ENCODE measurements around the gene EFCAB14. TPM values are rescaled to one million over a fixed set of nuclear protein-coding genes. Genes with fewer than 3 reads are reported as not detected.

EFCAB14 gene
- total and polyA plus RNA-seq, 9 of the 15 experiments (the other 6 are each of a cell fraction or from before 2014, with no cell fraction given): 7.3 to 49.0 (median 37.3) TPM

DNA sequence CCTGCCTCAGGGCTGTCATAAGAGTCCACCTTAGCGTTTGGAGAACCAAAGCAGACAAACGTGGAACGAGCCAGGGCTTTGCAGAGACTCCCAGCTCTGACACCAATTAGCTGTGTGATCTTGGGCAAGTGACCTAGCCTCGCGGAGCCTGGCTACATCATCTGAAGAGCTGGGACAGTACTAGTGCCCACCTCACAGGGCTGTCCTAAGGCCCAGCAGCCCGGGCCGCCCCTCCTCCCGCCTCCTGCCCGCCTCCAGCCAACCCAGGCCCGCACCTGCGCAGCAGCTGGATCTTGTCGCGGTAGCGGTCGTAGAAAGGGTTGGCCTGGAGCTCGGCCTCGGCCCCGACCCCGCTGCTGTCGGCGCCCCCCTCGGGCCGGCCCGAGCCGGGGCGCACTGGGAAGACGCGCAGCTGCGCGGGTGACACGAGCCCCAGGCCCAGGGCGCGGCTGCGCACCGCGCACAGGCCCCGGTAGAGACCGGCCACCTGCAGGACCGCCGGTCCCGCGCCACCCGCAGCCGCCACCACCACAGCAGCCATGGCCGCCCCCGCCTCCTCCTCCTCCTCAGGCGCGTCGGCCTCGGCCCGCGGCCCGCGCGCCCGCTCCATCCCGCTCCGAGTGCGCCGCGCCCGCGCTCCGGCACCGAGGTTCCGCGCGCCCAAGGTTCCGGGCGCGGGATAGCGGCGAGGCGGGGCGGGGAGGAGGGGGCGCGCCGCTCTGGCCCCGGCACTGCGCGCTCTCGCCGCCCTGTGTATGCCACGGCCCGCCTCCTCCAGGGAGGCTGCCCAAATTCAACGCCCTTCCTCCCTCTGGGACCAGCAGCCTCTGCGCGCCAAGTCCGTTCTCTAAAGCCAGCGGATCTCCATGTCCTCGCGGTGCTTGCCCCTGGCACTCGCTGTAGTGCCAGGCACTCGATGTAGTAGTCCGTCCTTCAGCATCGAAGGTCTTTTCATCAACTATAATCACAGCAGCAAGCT lies 50.8 kb downstream of the EFCAB14 start, which contains the start of gene ATPAF1 (continued):
- TF ChIP-seq, protein P1, sequence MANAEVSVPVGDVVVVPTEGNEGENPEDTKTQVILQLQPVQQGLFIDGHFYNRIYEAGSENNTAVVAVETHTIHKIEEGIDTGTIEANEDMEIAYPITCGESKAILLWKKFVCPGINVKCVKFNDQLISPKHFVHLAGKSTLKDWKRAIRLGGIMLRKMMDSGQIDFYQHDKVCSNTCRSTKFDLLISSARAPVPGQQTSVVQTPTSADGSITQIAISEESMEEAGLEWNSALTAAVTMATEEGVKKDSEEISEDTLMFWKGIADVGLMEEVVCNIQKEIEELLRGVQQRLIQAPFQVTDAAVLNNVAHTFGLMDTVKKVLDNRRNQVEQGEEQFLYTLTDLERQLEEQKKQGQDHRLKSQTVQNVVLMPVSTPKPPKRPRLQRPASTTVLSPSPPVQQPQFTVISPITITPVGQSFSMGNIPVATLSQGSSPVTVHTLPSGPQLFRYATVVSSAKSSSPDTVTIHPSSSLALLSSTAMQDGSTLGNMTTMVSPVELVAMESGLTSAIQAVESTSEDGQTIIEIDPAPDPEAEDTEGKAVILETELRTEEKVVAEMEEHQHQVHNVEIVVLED (CRISPR knock-in tag; IDR thresholded peaks at IDR 0.05): peak; percentile 58; the same call in 1 of the 2 replicates
- TF ChIP-seq PHB (CRISPR knock-in tag; IDR thresholded peaks at IDR 0.05) (no peak), PHF8 (IDR thresholded peaks at IDR 0.05; ENCODE audit: borderline replicate concordance, low read length) (peak; percentile 89; the same call in 1 of the 2 replicates), RBFOX2 (IDR thresholded peaks at IDR 0.05; ENCODE audit: low read depth, low read length) (peak; percentile 78), SMARCA4 (IDR thresholded peaks at IDR 0.05) (no peak), SREBF1 (IDR thresholded peaks at IDR 0.05; ENCODE audit: borderline replicate concordance, low read depth, low read length) (no peak), MED1 (CRISPR knock-in tag; IDR thresholded peaks at IDR 0.05; ENCODE audit: borderline replicate concordance) (no peak), NFE2 (IDR thresholded peaks at IDR 0.05; ENCODE audit: low read depth) (no peak), TBP (optimal IDR thresholded peaks at IDR 0.05; ENCODE audit: low read depth, low read length) (peak; percentile 40), NR1H2 (CRISPR knock-in tag; IDR thresholded peaks at IDR 0.05) (no peak), MAZ (CRISPR knock-in tag; conservative IDR thresholded peaks at IDR 0.05 in 1 of 2, IDR thresholded peaks at IDR 0.05 in 1 of 2) (peak; percentile 12 to 60; a peak in 2 of 4 replicates), FOXA3 (CRISPR knock-in tag; conservative IDR thresholded peaks at IDR 0.05 in 1 of 2, IDR thresholded peaks at IDR 0.05 in 1 of 2) (no peak), PHTF2 (CRISPR knock-in tag; IDR thresholded peaks at IDR 0.05) (no peak), FOXA1 (IDR thresholded peaks at IDR 0.05; ENCODE audit: borderline replicate concordance) (no peak), POLR2G (IDR thresholded peaks at IDR 0.05; ENCODE audit: low read depth, low read length) (peak; percentile 91), L3MBTL2 (IDR thresholded peaks at IDR 0.05) (peak; percentile 41), DMBX1 (CRISPR knock-in tag; IDR thresholded peaks at IDR 0.05; ENCODE audit: borderline replicate concordance) (no peak)
- TF ChIP-seq, protein P2, sequence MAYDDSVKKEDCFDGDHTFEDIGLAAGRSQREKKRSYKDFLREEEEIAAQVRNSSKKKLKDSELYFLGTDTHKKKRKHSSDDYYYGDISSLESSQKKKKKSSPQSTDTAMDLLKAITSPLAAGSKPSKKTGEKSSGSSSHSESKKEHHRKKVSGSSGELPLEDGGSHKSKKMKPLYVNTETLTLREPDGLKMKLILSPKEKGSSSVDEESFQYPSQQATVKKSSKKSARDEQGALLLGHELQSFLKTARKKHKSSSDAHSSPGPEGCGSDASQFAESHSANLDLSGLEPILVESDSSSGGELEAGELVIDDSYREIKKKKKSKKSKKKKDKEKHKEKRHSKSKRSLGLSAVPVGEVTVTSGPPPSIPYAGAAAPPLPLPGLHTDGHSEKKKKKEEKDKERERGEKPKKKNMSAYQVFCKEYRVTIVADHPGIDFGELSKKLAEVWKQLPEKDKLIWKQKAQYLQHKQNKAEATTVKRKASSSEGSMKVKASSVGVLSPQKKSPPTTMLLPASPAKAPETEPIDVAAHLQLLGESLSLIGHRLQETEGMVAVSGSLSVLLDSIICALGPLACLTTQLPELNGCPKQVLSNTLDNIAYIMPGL (CRISPR knock-in tag; IDR thresholded peaks at IDR 0.05): peak; percentile 7; the same call in 1 of the 2 replicates
- TF ChIP-seq, protein P3, sequence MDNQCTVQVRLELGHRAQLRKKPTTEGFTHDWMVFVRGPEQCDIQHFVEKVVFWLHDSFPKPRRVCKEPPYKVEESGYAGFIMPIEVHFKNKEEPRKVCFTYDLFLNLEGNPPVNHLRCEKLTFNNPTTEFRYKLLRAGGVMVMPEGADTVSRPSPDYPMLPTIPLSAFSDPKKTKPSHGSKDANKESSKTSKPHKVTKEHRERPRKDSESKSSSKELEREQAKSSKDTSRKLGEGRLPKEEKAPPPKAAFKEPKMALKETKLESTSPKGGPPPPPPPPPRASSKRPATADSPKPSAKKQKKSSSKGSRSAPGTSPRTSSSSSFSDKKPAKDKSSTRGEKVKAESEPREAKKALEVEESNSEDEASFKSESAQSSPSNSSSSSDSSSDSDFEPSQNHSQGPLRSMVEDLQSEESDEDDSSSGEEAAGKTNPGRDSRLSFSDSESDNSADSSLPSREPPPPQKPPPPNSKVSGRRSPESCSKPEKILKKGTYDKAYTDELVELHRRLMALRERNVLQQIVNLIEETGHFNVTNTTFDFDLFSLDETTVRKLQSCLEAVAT (IDR thresholded peaks at IDR 0.05): no peak
- TF ChIP-seq, protein P4, sequence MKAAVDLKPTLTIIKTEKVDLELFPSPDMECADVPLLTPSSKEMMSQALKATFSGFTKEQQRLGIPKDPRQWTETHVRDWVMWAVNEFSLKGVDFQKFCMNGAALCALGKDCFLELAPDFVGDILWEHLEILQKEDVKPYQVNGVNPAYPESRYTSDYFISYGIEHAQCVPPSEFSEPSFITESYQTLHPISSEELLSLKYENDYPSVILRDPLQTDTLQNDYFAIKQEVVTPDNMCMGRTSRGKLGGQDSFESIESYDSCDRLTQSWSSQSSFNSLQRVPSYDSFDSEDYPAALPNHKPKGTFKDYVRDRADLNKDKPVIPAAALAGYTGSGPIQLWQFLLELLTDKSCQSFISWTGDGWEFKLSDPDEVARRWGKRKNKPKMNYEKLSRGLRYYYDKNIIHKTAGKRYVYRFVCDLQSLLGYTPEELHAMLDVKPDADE (conservative IDR thresholded peaks at IDR 0.05; ENCODE audit: control insufficient read depth, low read depth, low read length): peak; percentile 48; the same call in 1 of the 2 replicates

Measured in K562 (cell line).